ENCODE measurements around the gene STK10.
"Not testable (repeated sequence)": the region's sequence is repeated elsewhere in the genome, so short reads cannot be mapped to it uniquely, and the experiment has no call there.

STK10 gene

DNA sequence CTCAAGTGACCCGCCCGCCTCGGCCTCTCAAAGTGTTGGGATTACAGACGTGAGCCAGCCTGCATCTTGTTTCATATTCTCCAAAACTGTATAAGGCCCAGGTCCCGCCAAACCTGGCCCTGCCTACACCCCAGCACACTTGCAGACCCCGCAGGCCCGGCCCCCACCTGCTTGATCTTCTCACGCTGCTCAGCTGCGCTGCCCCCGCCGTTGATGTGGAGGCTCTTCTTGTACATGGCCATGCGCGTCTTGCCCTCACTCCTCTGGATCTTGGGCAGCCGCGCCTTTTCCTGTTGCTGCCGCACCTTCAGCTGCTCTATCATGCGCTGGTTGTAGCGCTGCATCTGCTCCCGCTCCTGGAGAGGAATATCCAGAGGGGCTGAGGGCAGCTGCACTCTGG, 132.6 kb downstream of the STK10 start:
- no peak for DNase-seq (ENCODE audit: low read depth in 3 of 3)

GRCh38 chr5:172054611-172055153, 133.3 kb downstream of the STK10 start:
- no peak for DNase-seq (ENCODE audit: low read depth in 3 of 3)

- no peak for DNase-seq (ENCODE audit: low read depth in 3 of 3)
Observed at GRCh38 chr5:172052450-172053236, 135.4 kb downstream of the STK10 start.

DNA sequence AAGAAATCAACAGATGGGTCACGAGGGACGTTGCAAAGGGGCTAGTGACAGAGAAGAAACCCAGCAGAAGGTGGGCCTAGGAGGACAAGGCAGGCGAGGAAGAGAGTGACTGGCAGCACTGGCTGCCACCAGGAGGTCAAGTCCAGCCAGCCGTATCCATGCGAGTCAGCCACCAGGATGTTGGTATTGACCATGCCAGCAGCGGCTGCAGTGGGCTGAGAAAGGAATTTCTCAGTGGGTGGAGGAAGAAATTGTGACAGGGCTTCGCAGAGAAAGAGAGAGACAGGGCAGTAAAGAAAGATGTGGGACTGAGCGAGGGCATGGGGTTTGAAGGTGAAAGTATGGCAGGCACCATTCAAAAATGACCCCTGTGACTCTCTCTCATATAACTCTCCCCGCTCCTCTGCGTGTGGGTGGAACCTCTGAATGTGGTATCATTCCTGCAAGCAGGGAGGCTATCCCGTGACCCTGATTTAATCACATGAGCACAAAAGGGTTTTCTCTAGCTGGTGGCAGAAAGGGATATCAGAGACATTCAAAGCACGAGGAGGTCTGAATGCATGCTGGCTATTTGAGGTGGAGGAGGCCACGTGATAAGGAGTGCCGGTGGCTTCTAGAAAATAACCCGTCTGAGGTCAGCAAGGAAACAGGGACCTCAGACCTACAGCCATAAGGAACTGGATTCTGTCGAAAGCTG, 136.2 kb downstream of the STK10 start:
- DNase-seq (ENCODE audit: low read depth in 3 of 3): no peak

DNA sequence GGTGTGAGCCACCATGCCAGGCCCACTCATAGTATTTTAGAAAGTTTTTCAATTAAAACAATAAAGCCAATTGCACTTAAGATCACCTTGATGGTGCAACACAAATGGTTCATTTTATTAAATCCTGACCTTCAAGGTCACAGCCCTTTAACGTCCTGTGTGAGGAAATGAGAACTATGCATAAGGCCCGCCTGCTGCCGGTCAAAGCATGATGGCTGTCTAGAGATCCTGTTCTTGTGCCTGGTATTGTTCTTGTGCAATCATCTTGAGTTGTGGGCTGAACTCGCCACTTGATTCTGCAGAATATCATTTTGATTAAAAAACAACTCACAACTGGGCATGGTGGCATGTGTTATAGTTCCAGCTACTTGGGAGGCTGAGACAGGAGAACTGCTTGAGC, 137.9 kb downstream of the STK10 start:
- no peak for DNase-seq (ENCODE audit: low read depth in 3 of 3)

DNA sequence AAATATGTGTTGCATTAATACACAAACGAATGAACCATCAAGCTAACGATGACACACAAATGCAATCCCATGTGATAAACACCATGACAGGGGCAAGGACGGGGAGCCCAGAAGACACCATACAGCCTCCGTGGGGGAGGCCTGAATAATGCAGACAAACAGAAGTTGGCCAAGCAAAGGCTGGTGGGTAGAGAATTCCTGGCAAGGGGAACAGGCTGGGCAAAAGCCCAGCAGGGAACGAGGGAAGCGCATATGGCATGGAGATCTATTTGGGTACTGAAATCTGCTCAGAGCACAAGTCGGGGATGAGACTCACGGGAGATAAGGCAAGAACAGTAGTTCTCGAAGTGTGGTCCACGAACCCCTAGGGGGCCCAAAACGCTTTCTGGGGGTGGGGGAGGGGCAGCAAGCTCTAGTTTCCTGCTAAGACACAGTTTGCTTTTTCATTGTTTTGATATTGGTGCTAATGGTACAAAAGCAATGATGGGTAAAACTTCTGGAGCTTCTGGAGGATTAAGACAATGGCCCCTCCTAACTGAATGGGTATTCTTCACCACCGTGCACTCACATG, 138.7 kb downstream of the STK10 start:
- DNase-seq (ENCODE audit: low read depth in 3 of 3): no peak

GRCh38 chr5:172048539-172049101, 139.4 kb downstream of the STK10 start:
- no peak for DNase-seq (ENCODE audit: low read depth in 3 of 3)

DNA sequence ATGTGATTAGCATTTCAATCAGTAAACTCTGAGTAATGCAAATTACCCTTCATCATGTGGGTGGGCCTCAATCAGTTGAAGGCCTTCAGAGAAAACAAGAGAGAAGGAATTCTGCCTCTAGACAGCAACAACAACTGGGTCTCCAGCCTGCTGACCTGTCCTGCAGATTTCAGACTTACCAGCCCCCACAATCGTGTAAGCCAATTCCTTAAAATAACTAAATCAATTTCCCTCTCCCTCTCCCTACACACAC, 139.9 kb downstream of the STK10 start:
- DNase-seq (ENCODE audit: low read depth in 3 of 3): no peak

DNA sequence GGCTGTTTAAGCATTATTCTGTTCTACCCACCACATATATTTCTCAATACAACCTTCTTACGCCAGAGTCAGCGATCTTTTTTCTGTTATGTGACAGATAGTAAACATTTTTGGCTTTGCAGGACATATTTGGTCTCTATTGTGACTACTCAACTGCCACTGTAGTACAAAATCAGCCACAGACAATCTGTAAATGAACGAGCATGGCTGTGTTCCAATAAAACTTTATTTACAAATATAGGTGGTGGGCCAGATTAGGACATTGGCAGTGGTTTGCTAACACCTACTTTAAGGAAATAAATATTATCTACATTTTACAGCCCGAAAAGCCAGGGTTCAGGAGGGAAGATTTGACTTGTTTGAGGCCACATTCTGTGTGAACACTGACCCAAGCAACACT, 141.4 kb downstream of the STK10 start:
- DNase-seq (ENCODE audit: low read depth in 3 of 3): no peak

GRCh38 chr5:172045315-172045632, 142.8 kb downstream of the STK10 start:
- DNase-seq (ENCODE audit: low read depth in 3 of 3): no peak

DNA sequence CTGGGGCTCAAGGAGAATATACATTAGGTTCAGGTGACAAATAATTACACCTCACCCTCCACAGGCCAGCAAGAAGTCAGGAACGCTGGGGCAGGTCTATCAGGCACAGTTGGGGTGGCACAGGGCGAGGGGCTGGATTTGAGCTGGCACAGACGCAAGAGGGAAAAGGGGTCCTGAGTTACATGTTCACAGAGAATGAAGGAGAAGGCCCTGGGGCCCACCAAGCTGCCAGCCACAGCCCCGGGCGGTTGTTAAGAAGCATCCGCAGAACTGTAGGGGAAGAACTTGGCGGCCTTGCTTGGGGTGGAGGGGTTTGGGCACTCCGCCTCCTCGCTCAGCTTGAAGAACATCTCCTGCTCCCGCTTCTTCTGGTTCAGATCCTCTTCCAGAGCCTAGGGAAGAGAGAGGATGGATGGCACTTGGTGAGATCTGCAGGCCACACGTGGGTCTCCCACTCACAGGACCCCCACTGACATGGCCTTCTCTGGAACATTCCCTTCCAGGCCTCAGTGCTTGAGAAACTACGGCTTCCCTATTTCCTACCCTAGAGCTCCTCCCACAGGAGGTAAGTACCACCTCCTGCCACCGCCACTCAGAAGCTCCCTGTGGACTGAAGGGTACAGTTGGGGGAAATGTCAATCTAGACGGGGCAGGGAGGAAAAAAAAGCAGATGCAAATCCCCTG, 143.3 kb downstream of the STK10 start:
- no peak for DNase-seq (ENCODE audit: low read depth in 3 of 3)

- no peak for DNase-seq (ENCODE audit: low read depth in 3 of 3)
Observed at GRCh38 chr5:172043865-172044264, 144.2 kb downstream of the STK10 start.

GRCh38 chr5:172042183-172042582, 145.8 kb downstream of the STK10 start:
- DNase-seq (ENCODE audit: low read depth in 3 of 3): no peak

DNA sequence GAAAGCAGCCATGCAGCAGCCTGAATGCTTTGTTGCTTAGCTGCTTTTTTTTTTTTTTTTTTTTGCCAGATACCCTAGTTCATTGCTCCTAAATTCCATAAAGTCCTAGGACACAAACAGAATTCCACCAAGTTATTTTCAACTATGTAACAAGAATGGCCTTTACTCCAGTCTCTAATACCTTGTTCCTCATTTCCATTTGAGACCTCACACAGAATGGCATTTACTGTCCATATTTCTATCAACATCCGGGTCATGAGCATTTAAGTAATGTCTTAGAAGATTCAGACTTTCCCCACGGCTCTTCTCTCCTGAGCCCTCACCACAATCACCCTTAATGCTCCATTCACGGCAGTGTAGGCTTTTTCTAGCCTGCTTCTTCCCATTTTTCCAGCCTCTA, 149.9 kb downstream of the STK10 start:
- DNase-seq (ENCODE audit: low read depth in 3 of 3): no peak

GRCh38 chr5:172035049-172035448, 153.0 kb downstream of the STK10 start:
- DNase-seq (ENCODE audit: low read depth in 3 of 3): no peak

DNA sequence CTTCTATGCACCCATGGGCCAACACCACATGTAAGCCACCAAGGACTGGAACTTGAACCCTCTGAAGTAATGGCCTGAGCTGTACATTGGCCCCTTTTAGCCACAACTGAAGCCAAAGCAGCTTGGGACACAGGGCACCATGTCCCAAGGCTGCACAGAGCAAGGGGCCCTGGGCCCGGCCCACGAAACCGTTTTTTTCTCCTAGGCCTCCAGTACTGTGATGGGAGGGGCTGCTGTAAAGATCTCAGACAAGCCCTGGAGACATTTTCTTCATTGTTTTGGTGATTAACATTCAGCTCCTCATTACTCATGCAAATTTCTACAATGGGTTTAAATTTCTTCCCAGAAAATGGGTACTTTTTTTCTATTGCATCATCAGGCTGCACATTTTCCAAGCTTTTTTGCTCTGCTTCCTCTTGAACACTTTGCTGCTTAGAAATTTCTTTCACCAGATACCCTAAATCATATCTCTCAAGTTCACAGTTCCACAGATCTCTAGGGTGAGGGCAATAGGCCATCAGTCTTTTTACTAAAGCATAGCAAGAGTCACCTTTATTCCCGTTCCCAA, 156.0 kb downstream of the STK10 start:
- no peak for DNase-seq (ENCODE audit: low read depth in 3 of 3)

GRCh38 chr5:172029876-172030275, 158.1 kb downstream of the STK10 start:
- DNase-seq (ENCODE audit: low read depth in 3 of 3): no peak

DNA sequence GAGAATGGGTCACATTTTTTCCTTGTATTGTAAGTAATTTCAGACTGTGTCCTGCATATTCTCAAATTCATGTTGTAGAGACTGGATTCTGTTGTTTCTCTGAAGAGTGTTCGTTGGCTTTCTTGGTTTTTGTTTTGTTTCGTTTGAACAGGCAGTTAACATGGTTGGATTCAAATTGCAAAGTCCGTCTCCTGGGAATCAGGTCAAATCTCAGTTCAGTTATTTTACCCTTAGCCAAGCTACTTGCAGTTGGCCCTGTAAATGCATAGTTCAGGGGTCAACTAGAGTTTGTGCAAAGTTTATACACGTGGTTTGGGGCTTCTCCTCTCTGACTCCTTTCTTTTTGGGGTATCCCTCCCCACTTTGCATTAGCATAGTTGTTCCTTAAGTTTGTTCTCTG, 159.9 kb downstream of the STK10 start:
- no peak for DNase-seq (ENCODE audit: low read depth in 3 of 3)

- DNase-seq (ENCODE audit: low read depth in 3 of 3): not testable (repeated sequence)
Observed at GRCh38 chr5:172020110-172020786, 167.8 kb downstream of the STK10 start.

DNA sequence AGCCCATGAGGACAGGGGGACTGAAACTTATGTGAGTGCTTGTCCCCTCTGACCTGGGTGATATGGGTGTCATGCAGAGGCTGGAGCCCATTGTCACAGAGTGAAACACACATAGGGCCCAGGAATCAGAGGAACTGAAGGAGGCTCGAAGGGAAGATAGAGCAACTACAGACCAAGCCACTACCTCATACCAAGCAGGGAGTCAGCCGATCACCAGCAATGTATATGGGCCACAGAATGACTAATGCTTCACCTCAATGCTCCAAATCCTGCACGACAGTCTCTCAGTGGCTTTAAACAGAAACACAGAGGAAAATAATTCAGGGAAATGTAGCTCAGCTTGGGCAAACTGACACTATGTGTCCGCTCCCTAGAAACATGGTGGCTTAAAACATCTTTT, 172.7 kb downstream of the STK10 start:
- DNase-seq (ENCODE audit: low read depth in 3 of 3): no peak

DNA sequence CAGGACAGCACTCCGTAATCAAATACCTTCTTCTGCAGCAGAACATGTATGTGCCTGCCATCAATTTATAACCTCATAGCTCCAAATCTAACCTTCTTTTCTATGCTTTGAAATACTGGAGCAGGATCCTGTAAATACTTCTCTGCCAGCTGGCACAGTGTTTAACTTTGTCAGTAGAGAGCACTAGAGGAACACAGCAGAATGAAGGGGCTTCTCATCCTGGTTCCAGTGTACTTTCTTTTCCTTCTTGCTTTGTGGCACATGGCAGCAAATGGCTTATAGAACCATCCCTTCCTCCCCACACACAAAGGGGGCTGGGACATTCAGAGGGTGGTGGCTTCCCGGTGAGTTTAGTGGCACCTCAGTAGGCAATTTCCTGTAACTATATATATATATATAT, 177.7 kb downstream of the STK10 start:
- DNase-seq (ENCODE audit: low read depth in 3 of 3): no peak

Measured in stimulated activated CD4-positive, alpha-beta T cell treated with anti-CD3 and anti-CD28 coated beads, TNF-alpha, amount 100 ng/mL, for 4 hours (primary cell).